Skeletal muscle cell (primary cell): ENCODE measurements around the gene MTUS2.

Experiments used
- DNase-seq: peaks from one replicate; pipeline ENCODE4 v3.0.0-alpha.2; 2010; ENCODE audit warnings: low read depth
- H3K4me3 ChIP-seq: 2 replicates; pipeline ENCODE4 v1.5.1; 2011; ENCODE audit warnings: low read depth, mild to moderate bottlenecking, control low read depth, low read length, moderate library complexity

Gene MTUS2

DNA sequence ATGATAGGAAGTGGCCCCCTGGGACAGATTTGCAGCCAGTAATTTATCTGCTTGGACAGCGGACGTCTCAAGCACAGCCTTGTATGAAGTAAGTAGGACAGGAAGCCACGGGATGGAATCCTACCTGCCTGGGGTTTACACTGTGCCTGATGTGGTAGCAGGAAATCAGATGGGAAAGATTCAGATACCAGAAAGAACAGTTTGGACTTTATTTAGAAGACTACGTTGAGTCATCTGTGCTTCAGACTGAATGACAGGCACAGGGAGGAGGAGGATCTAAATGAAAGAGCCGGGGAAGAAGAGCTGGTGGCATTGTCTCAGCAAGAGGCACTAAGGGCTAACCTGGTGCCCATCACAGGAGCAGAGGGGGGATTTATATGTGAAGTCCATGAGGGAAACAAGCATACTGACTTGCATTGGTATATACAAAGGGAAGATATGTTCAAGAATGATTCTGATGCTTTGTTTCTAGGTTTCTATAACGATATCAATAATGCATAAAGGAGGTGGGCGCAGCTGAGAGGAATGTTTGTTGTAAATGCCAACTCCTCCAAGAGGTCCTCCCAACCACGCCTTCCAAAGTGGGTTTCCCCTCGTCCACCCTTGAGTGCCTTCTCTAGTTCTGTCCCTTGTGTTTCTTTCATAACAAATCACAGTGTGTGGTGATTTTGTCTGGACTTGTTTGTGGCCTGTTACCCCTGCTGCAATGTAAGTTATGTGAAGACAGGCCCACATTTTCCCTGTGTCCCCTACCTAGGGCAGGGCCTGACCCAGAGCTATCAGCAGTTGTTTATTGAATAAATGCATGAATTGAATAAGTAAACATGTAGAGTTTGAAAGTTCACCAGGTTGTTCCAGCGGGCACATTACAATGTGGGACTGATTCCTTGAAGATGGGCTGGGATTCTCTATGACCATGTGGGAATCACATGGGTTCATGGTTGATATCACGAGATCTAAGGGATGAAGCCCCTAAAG lies 446.9 kb downstream of the MTUS2 start:
- H3K4me3 ChIP-seq: no peak overlapping the region
- DNase-seq: no peak

DNA sequence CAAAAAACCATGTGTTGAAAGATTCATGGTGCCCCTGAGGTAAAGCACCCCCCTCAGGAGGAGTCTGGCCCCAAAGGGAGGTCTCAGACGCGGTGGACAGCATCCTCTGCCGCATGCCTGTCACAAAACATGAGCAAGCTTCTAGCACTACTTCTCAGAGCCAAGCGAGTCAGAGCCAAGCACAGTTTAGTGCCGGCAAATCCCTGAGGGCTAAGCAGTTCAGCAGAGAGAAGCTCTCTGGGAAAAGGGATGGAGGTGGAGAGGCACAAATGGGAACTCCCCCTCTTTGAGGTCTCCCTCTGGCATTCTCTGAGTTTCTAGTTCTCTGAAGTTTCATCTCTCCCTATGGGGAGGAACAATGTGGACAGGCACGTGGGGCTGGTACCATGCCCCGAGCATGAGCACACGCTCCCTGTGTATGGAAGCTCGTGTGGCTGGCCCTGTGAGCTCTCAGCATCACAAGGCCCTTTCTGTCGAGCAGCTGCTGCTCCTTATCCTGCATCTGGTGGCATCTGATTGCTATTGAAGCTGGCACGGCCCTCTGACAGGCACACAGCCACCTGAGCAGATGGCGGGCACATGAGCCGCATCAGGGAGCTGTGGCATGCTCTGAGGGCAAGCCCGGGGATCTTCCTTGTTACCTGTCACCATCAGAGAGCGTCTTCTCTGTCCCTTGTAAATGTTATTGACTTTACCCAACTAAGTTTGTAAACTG lies 450.3 kb downstream of the MTUS2 start:
- no peak overlapping the region for H3K4me3 ChIP-seq

DNA sequence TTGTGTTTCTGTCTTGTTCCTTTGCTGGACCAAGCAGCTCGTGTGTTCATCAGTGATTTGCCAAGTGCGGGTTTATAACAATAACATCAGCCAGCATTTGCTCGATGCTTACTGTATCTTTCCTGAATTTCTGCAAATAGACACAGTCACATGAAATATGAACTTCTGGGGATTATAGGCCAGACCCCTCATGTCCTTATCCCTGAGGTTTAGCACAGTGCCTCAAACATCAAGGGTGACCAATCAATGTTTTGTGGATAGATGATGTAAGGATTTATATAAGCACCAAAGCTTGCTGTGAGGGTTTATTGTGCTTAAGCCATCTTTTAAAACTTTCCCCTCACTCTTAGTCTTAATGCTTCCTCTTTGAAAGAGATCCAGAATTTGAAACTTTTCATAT lies 451.5 kb downstream of the MTUS2 start:
- no peak overlapping the region for H3K4me3 ChIP-seq
- no peak for DNase-seq

More for the DNA sequence above, 450.3 kb downstream of the MTUS2 start:
- DNase-seq: no peak

DNA sequence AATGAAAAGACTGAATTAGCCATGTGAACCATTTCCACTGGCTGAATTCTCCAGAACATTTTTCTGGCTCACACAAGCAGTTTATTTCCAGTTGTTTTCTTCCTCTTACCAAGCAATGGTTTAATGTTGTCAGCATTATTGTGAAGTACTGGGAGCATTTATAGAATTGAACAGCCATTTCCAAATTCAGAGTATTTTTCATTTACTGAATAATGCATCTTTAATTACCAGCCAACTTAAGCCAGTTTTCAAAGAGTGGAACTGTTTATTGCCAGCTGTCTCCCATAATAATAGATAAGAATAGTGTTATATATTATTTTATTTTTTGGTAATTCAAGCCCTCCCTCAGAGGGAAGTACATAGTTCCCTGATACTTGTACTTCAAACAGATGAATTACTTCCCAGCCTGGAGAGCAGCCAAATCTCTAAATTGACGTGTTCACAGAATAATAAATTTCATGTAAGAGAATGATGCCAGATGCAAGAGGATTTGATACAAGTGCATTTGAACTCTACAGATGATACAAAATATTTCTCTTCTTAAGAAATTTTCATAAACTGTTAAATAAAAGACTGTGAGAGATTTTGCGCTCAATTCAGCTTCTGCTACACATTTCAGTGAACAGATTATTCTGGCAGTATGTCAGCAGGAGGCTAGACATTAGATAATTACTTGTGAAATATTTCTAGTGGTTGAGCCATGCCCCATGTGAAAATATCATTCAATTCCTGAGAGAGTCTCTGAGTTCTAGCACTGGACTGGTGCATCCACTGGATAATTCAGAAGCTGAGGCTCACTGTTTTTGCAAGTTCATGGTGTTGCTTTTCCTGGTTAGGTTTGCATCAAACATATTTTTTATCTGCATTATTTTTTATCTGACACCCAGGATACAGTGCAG lies 459.5 kb downstream of the MTUS2 start:
- DNase-seq: no peak

DNA sequence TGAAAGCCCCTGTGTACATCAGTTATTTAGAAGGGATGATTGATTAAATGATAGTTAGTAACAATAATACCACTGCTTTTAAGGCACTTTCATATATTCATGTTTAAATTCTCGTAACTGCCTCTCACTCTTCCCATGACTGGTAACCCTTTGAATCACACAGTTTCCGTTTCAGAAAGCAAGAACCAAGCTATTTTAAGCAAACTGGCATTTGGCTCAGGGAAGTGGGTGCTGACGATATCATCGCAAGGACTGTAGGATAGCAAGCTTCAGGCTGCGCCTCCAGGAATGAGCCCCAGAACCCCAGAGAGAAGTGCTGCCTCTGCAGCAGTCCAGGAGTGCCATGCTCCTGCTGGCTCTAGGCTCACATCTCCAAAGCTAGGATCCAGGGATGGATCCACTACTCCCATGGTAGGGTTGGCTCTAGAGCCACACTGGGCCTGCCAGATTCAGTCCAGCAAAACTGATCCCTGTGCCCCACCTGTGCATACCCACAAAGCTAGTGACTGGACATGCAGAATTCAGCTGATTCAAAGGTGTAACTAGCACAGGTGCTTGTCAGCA lies 461.9 kb downstream of the MTUS2 start:
- no peak overlapping the region for H3K4me3 ChIP-seq
- DNase-seq: no peak

More for the DNA sequence above, 459.5 kb downstream of the MTUS2 start:
- H3K4me3 ChIP-seq: no peak overlapping the region

DNA sequence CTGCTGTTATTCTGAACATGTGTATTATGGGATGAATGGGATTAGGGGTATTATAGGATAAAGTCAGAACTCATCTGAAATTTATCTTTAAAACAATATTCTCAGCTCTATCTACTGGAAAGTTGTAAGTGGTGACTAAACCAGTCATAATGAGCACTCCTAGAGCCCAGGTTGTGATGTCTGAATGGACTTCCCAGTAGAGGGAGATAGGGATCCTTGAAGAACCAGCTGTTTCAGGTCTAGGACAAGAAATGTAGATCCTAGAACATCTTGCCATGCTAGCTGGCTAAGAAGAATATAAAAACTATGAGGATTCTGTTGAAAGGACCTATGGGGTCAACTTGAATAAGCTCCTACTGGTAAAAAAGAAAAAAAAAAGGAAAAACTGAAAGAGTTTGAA lies 464.6 kb downstream of the MTUS2 start:
- DNase-seq: no peak
- H3K4me3 ChIP-seq: no peak overlapping the region

DNA sequence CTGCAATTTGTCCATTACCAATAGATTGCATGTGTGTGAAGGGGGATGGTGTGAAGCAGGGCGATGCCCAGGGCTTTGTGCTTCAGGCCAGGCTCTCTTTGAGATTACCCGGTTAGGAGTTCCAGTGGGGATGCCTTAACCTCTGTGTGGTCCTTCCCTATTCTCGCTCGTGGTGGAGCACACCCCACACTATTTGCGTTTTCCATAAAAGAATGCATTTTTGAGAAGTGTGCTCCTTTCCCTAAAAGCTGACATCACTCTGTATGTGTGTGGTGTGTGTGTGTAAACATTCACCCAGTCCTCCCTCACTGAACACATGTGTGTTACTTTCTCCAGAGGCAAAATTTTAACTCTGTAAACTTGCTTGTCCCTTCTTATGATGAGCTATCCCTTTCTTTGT lies 467.1 kb downstream of the MTUS2 start:
- H3K4me3 ChIP-seq: no peak overlapping the region
- DNase-seq: no peak

DNA sequence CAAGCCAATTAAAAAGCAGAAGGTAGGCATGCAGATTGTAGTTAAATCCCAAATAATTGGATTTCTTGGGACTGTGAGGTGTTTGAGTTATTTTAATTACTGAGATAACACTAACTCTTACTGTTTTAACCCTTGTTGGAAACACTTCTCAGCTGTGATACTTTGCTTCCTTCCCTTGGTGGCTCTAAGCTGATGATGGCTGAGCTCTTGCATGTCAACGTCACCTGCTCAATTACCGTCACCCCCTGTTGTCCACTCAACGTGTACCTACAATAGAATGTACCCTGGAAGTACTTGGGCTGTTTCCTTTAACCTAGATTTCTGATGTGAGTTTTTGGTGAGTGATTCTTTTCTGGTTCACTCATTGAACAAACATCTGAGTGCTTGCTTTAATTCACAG lies 471.9 kb downstream of the MTUS2 start:
- no peak overlapping the region for H3K4me3 ChIP-seq
- DNase-seq: no peak

DNA sequence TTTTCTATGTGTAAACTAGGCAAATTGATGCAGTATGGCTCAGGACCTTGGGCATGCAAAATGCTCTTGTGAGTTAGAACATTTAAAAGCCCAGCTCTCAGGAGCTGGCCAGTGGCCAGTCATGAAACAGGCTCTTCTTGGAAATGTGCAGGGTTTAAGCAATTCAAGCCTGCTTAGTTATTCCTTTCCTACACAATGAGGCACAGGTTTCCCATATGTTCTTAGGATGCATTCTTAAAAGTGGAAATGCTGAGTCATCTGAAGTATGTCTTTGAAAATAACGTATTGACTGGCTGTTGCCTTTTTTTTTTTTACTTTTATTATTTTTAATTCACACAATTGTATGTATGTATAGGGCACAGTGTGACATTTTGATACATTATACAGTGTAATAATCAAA lies 474.7 kb downstream of the MTUS2 start:
- H3K4me3 ChIP-seq: no peak overlapping the region
- no peak for DNase-seq

DNA sequence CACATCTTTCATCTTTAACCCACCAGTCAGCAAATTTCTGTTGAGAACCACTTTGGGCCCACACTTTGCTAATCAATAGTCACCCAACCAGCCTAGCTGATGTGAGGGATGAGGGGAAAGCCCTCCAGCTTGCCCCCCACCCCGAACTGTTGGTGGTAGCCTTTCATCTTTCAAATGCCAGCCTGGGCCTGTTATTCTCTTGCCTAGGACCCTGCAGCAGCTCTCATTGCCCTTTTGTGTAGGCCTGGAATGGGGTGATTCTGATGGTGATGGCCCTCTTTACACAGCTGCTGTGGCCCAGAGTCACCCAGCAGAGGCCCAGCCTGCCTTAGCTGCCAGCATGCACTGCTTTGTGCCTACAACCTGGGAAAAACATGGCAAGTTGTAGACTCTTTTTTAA lies 480.9 kb downstream of the MTUS2 start:
- no peak for DNase-seq
- H3K4me3 ChIP-seq: no peak overlapping the region

DNA sequence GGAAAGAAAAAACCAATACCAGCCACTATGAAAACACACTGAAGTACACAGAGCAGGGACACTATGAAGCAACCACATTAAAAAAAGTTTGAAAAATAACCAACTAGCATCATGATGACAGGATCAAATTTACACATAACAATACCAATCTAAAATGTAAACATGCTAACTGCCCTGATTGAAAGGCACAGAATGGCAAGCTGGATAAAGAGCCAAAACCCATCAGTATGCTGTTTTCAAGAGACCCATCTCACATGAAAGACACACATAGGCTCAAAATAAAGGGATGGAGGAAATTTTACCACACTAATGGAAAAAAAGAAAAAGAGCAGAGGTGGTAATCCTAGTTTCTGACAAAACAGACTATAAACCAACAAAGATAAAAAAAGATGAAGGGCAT lies 484.0 kb downstream of the MTUS2 start:
- DNase-seq: no peak
- H3K4me3 ChIP-seq: no peak overlapping the region

DNA sequence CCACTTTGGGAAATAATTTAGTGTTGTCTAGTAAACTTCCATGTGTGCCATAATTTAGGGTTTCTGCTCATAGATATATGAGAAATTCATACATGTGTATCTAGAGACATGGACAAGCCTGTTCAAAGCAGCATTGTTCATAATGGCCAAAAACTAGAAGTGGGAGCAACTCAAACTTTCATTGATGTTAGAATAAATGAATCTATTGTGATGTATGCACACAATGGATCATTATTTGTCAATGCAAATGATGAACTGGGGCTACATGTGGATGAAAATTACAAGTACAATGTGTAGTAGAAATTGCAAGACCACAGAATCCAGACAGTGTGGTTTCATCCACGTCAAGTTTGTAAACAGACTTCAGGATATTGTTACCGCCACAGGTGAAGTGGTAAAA lies 490.7 kb downstream of the MTUS2 start:
- no peak for DNase-seq

DNA sequence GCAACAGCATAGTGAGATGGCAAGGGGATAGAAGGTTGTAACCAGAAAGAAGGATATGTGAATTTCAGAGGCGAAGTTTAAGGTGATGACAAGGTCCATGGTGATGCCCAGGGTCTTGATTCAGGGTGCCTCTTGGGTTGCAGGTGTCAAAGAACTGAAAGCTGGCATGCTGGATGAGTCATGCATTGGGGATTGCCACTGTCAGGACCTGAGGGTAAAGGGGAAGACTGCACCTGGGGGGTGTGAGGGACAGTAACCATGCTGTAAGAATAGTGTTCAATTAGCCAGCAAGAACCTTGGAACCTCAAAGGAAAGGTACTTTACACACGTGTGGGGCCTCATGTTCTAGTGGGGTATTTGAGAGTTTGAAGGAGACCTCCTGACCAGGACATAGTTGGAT lies 495.7 kb downstream of the MTUS2 start:
- DNase-seq: no peak

More for the DNA sequence above, 490.7 kb downstream of the MTUS2 start:
- no peak overlapping the region for H3K4me3 ChIP-seq

DNA sequence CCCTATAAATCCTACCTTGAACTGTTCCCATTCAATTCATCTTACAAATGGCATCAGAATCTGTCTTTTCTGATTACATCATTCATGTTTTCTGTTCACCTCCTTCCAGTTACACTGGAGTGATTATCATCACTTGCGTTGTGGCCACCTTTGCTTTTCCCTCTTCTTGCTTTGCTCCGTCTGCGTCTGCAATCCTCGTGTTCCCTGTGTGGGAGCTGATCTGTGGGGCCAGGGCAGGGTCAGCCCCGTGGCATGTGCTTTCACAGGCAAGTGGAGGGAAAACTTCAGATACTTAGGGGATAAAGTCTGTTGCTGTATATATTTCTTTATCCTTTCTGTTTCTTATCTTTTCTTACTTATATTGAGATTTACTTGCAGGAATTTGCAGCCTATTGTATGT lies 497.7 kb downstream of the MTUS2 start:
- no peak overlapping the region for H3K4me3 ChIP-seq
- no peak for DNase-seq

More for the DNA sequence above, 495.7 kb downstream of the MTUS2 start:
- no peak overlapping the region for H3K4me3 ChIP-seq

DNA sequence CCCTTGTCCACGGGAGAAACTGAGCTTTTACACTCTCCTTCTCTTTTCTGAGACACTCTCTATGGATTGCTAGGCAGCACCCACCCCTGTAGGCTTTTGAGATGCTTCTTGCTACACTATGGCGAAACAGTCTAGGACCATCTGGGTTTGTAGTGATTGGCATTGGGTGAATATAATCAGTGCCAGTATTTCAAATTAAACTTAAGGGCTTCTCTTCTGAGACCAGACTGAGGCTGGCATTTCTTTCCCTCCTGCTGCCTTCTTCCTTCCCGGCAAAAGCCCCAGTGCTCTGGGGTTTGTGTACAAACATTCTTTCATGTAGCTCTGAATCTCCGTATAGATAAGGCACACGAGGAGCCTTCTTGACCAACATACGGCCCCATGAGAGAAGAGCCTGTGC lies 498.6 kb downstream of the MTUS2 start:
- H3K4me3 ChIP-seq: no peak overlapping the region
- DNase-seq: no peak

DNA sequence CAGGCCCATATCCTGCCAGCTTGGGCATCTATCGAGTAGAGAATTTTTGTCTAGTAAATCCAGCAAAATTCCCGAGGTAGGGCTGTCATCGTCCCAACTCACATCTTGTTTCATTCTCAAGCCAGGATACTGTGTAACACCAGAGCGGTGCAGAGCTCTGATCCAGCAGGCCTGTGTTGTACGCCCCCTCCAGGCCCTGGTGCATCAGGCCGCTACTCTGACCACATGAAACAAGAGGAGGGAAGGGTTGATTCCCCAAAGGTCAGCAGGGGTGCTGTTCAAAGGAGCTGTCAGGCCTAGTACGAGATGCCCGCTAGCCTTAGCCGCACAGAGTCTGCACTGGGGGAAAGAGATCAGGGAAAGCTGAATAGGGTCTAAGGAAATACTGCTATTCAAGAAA lies 499.3 kb downstream of the MTUS2 start:
- no peak overlapping the region for H3K4me3 ChIP-seq
- DNase-seq: no peak

DNA sequence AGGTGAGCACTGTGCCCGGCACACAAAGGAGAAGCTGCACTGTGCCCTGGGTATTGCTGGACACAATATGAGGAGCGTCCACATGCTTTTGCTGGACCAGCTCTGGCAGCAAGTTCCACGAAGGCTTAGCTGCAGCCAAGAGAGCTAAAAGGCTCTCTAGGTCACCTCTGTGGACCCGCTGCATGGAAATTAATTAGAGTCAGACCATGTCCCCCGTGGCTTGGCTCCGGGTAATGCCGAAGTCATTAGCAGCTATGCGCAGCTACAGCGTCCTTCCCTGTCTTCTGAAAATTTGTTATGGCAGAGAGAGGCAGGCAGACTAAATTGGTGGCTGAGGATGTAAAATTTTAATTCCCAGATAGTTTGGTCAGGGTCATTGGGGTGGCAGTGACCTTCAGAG lies 503.8 kb downstream of the MTUS2 start:
- no peak overlapping the region for H3K4me3 ChIP-seq
- DNase-seq: no peak

DNA sequence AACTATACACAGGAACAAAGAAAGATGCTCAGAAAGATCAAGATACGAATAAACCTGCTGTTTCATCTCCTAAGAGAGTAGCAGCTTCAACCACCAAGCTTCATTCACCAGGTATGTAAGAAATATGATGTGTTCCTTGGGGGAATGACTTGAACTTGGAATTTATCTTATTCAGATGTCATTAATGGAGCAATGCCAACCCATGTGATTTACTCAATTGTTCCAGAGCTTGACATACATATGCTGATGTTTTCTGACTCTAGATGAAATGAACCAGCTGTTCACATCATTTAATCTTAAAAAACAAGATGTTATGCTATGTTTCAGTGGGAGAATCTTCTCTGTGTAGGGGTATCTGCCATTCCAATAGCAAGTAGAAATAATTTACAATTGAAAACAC lies 504.5 kb downstream of the MTUS2 start:
- no peak for DNase-seq
- H3K4me3 ChIP-seq: no peak overlapping the region

DNA sequence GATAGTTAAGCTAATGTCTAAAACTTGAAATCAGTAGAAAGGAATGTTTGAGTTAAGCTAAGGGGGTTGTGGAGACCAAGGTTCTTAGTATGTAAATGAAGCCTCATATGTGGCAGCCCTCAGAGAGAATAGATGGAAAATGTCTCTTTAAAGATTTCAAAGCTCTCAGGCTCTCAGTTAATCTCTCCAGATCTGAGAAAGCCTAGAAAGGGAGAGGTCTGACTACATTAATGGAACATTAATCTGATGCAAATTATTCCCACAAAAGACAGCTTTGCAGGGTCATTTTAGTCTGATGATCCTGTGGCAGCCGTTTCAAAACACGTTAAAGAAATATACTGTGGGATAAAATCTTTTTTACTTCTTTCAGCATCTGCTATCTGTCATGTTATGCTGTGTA lies 508.4 kb downstream of the MTUS2 start:
- H3K4me3 ChIP-seq: no peak overlapping the region
- DNase-seq: no peak
